ENCODE measurements around the gene SLC33A1. TPM values are rescaled to one million over a fixed set of nuclear protein-coding genes. Genes with fewer than 3 reads are reported as not detected.
A peak's percentile ranks its signal among the peaks of the same experiment; 100 is the strongest.

Gene SLC33A1
- total RNA-seq, 1 donor from 2014 or later: 24.2 TPM

- Mint-ChIP-seq H3K4me1 (ENCODE audit: unreplicated experiment) (peaks cover 10% of the 10 kb centered on the region), H3K36me3 (ENCODE audit: low read depth, unreplicated experiment) (peaks cover 4% of the 10 kb centered on the region), H3K4me3 (ENCODE audit: unreplicated experiment) (no peak overlapping the region), H3K9me3 (ENCODE audit: unreplicated experiment) (no peaks in the 10 kb centered on the region), H3K27ac (ENCODE audit: unreplicated experiment) (no peak overlapping the region), H3K27me3 (ENCODE audit: unreplicated experiment) (peaks cover 4% of the 10 kb centered on the region)
- DNase-seq (ENCODE audit: low spot score): no peak
- TF ChIP-seq, protein P1, sequence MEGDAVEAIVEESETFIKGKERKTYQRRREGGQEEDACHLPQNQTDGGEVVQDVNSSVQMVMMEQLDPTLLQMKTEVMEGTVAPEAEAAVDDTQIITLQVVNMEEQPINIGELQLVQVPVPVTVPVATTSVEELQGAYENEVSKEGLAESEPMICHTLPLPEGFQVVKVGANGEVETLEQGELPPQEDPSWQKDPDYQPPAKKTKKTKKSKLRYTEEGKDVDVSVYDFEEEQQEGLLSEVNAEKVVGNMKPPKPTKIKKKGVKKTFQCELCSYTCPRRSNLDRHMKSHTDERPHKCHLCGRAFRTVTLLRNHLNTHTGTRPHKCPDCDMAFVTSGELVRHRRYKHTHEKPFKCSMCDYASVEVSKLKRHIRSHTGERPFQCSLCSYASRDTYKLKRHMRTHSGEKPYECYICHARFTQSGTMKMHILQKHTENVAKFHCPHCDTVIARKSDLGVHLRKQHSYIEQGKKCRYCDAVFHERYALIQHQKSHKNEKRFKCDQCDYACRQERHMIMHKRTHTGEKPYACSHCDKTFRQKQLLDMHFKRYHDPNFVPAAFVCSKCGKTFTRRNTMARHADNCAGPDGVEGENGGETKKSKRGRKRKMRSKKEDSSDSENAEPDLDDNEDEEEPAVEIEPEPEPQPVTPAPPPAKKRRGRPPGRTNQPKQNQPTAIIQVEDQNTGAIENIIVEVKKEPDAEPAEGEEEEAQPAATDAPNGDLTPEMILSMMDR (IDR thresholded peaks at IDR 0.05; ENCODE audit: unreplicated experiment): no peak
Measured at GRCh38 chr3:155876503-155876902, 22.3 kb upstream of the SLC33A1 start.

- no peak for DNase-seq (ENCODE audit: low spot score)
- Mint-ChIP-seq H3K36me3 (ENCODE audit: low read depth, unreplicated experiment) (peaks cover 4% of the 10 kb centered on the region), H3K4me1 (ENCODE audit: unreplicated experiment) (peaks cover 10% of the 10 kb centered on the region), H3K9me3 (ENCODE audit: unreplicated experiment) (no peaks in the 10 kb centered on the region), H3K27me3 (ENCODE audit: unreplicated experiment) (peaks cover 4% of the 10 kb centered on the region), H3K4me3 (ENCODE audit: unreplicated experiment) (no peak overlapping the region), H3K27ac (ENCODE audit: unreplicated experiment) (no peak overlapping the region)
- TF ChIP-seq, protein P1 (IDR thresholded peaks at IDR 0.05; ENCODE audit: unreplicated experiment): no peak
Measured at GRCh38 chr3:155876037-155876436, 21.8 kb upstream of the SLC33A1 start.

DNA sequence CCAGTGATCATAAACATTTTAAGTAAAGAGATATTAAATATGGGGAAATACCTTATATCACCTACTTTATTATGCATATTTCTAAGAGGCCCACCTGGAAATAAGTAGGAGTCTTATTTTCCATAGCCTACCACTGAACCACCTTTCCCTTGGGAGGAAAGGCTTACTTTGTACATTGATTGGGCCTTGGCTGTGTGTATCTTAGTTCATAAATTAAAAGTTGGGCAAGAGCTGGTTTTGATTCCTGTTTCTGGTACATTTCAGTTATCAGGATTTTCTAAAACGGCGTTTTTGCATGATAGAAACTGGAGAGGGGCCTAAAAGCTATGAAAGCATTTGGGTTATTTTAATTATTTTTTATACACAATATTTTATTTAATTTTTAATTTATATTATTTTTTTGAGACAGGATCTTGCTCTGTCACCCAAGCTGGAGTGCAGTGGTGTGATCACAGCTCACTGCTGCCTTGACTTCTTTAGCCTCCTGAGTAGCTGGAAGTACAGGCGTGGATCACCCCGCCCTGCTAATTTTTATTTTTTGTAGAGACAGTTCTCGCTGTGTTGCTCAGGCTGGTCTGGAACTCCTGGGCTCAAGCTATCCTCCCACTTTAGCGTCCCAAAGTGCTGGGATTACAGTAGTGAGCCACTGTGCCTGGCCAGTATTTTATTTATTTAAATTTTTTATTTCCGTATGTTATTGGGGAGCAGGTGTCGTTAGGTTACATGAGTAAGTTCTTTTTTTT is 18.8 kb upstream of the SLC33A1 start:
- peaks cover 4% of the 10 kb centered on the region for H3K36me3 Mint-ChIP-seq (ENCODE audit: low read depth, unreplicated experiment)
- TF ChIP-seq, protein P1 (IDR thresholded peaks at IDR 0.05; ENCODE audit: unreplicated experiment): no peak
- H3K9me3 Mint-ChIP-seq (ENCODE audit: unreplicated experiment): no peaks in the 10 kb centered on the region
- DNase-seq (ENCODE audit: low spot score): no peak
- H3K4me3 Mint-ChIP-seq (ENCODE audit: unreplicated experiment): no peak overlapping the region
- peaks cover 7% of the 10 kb centered on the region for H3K27me3 Mint-ChIP-seq (ENCODE audit: unreplicated experiment)
- H3K27ac Mint-ChIP-seq (ENCODE audit: unreplicated experiment): no peak overlapping the region
- peaks cover 13% of the 10 kb centered on the region for H3K4me1 Mint-ChIP-seq (ENCODE audit: unreplicated experiment)

- H3K9me3 Mint-ChIP-seq (ENCODE audit: unreplicated experiment): no peaks in the 10 kb centered on the region
- peaks cover 13% of the 10 kb centered on the region for H3K4me1 Mint-ChIP-seq (ENCODE audit: unreplicated experiment)
- no peak for DNase-seq (ENCODE audit: low spot score)
- peak overlapping the region; percentile 100 for H3K4me3 Mint-ChIP-seq (ENCODE audit: unreplicated experiment)
- H3K27ac Mint-ChIP-seq (ENCODE audit: unreplicated experiment): peak overlapping the region; percentile 93
- H3K36me3 Mint-ChIP-seq (ENCODE audit: low read depth, unreplicated experiment): peaks cover 4% of the 10 kb centered on the region
- H3K27me3 Mint-ChIP-seq (ENCODE audit: unreplicated experiment): peaks cover 7% of the 10 kb centered on the region
- TF ChIP-seq, protein P1 (IDR thresholded peaks at IDR 0.05; ENCODE audit: unreplicated experiment): no peak
Measured at GRCh38 chr3:155871746-155872158, 17.5 kb upstream of the SLC33A1 start.

DNA sequence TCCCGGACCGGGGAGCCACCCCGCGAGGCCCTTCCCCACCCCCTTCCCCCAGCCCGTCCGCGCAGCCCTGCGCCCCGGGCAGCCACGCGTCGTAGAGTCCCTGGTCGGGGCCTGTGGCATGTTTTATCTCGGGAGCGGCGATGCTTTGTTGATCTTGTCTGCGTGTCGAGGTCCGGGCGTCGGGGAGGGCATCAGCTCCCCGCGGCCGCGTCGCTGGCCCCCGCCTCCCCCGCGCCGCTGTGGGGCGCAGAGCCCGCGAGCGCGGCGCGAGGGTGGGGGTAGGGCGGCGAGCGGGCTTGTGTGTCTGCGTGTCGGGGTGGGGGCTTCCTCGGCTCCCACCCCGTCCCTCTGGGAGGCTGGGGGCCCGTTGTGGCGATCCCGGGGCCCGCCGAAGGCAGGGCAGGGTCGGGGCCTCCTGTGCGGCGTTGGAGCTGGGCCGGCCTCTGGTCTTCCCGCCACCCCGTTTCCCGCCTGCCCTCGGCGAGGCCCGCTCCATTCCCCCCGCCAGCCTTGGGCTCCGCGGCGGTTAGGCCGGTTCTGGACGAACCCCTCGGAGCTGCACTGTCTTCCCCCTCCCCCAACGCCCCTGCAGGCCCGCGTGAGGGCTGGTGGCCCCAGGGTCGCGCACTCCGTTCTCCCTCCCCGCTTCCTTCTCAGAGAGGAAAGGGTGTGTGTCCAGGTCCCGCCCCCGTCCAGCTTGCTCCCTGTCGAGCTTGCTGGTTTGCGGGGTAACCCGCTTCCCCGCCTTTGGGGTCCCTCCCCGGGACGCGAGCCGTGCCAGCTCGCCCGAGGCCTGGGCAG is 16.9 kb upstream of the SLC33A1 start:
- DNase-seq (ENCODE audit: low spot score): peak; percentile 44
- H3K27me3 Mint-ChIP-seq (ENCODE audit: unreplicated experiment): peaks cover 7% of the 10 kb centered on the region
- peaks cover 13% of the 10 kb centered on the region for H3K4me1 Mint-ChIP-seq (ENCODE audit: unreplicated experiment)
- no peak overlapping the region for H3K27ac Mint-ChIP-seq (ENCODE audit: unreplicated experiment)
- no peaks in the 10 kb centered on the region for H3K9me3 Mint-ChIP-seq (ENCODE audit: unreplicated experiment)
- peak overlapping the region; percentile 100 for H3K4me3 Mint-ChIP-seq (ENCODE audit: unreplicated experiment)
- TF ChIP-seq, protein P1 (IDR thresholded peaks at IDR 0.05; ENCODE audit: unreplicated experiment): no peak
- peaks cover 4% of the 10 kb centered on the region for H3K36me3 Mint-ChIP-seq (ENCODE audit: low read depth, unreplicated experiment)
